H1 (cell line): ENCODE results near the gene RELN. TPM values are rescaled to one million over a fixed set of nuclear protein-coding genes. Genes with fewer than 3 reads are reported as not detected.
"Not testable (repeated sequence)": the region's sequence is repeated elsewhere in the genome, so short reads cannot be mapped to it uniquely, and the experiment has no call there.

Source experiments
- CTCF ChIA-PET: fragments of 300-600 bp; sonication (Branson Sonifier 250); formaldehyde crosslinking; loops from one replicate; lab custom pipeline; 2021; ENCODE audit not compliant: partially characterized antibody; lab: Charles Lee
- POLR2A ChIA-PET: fragments of 300-600 bp; sonication (Branson Sonifier 250); formaldehyde crosslinking; loops from one replicate; lab custom pipeline; 2021; ENCODE audit warnings: inconsistent platforms; ENCODE audit not compliant: partially characterized antibody; lab: Charles Lee
- DNase-seq, 2 experiments: peaks; one replicate each; pipeline versions ENCODE4 v3.0.0 to v3.0.0-alpha.2; 2010 to 2022; ENCODE audit warnings: low spot score in 2 of 2, low read depth in 1 of 2, mixed read lengths in 1 of 2
- FAIRE-seq: peaks from 2 replicates; lab custom pipeline; 2011; peaks lifted over from hg19 to GRCh38; lab: Jason Lieb, UNC
- H2AFZ ChIP-seq: 2 replicates; pipeline ENCODE4 v1.8.1; 2012; ENCODE audit warnings: low read length, inconsistent platforms
- H2AK5ac ChIP-seq: 2 replicates; pipeline ENCODE4 v1.6.1; 2013; ENCODE audit warnings: low read depth, low read length
- H2BK120ac ChIP-seq: replicated peaks from 2 replicates; pipeline ENCODE3; 2013; ENCODE audit warnings: low read depth, low read length, inconsistent platforms
- H2BK12ac ChIP-seq: 2 replicates; pipeline ENCODE4 v1.6.1; 2013; ENCODE audit warnings: low read depth, low read length
- H2BK15ac ChIP-seq: 2 replicates; pipeline ENCODE4 v1.6.1; 2013; ENCODE audit warnings: low read length
- H2BK20ac ChIP-seq: 2 replicates; pipeline ENCODE4 v1.6.1; 2013; ENCODE audit warnings: low read length
- H2BK5ac ChIP-seq: 2 replicates; pipeline ENCODE4 v1.6.1; 2013; ENCODE audit warnings: low read depth, low read length
- H3K14ac ChIP-seq: 2 replicates; pipeline ENCODE4 v1.6.1; 2013; ENCODE audit warnings: inconsistent platforms; ENCODE audit not compliant: insufficient read length
- H3K18ac ChIP-seq: 2 replicates; pipeline ENCODE4 v1.6.1; 2013; ENCODE audit warnings: low read length; ENCODE audit errors: extremely low read depth
- H3K23ac ChIP-seq: 2 replicates; pipeline ENCODE4 v1.6.1; 2013; ENCODE audit warnings: inconsistent platforms; ENCODE audit not compliant: insufficient read length
- H3K23me2 ChIP-seq: 2 replicates; pipeline ENCODE4 v1.6.1; 2013; ENCODE audit warnings: low read depth, low read length
- H3K27ac ChIP-seq: 2 replicates; pipeline ENCODE4 v1.6.1; 2011; ENCODE audit warnings: low read depth, low read length, inconsistent platforms
- H3K27me3 ChIP-seq, 4 experiments: replicated peaks in 1 of 4; 1 replicate in 1 of 4; 2 replicates in 3 of 4; pipeline versions ENCODE4 v1.6.1 to v1.8.1; 2011 to 2013; ENCODE audit warnings: low read length in 3 of 4, mild to moderate bottlenecking in 3 of 4, inconsistent platforms in 2 of 4, mixed read lengths in 2 of 4, moderate library complexity in 1 of 4; ENCODE audit not compliant: control insufficient read depth in 3 of 4, insufficient read depth in 3 of 4; ENCODE audit errors: extremely low read depth in 1 of 4
- H3K36me3 ChIP-seq, 4 experiments: 2 replicates each; pipeline versions ENCODE4 v1.6.1 to v1.8.1; 2011 to 2013; ENCODE audit warnings: mild to moderate bottlenecking in 4 of 4, low read length in 3 of 4, moderate library complexity in 2 of 4, control low read depth in 1 of 4, inconsistent platforms in 1 of 4; ENCODE audit not compliant: insufficient read depth in 4 of 4, control insufficient read depth in 2 of 4
- H3K4ac ChIP-seq: replicated peaks from 2 replicates; pipeline ENCODE3; 2013; ENCODE audit warnings: low read length, low read depth, mixed read lengths, inconsistent platforms; ENCODE audit not compliant: insufficient read length
- H3K4me1 ChIP-seq, 4 experiments: replicated peaks in 1 of 4; 1 replicate in 1 of 4; 2 replicates in 3 of 4; pipeline versions ENCODE4 v1.6.1 to v1.8.1; 2011 to 2013; ENCODE audit warnings: low read length in 3 of 4, inconsistent platforms in 2 of 4, mixed read lengths in 1 of 4; ENCODE audit not compliant: insufficient read depth in 4 of 4, control insufficient read depth in 3 of 4
- H3K4me2 ChIP-seq, 2 experiments: 2 replicates each; pipeline versions ENCODE4 v1.6.1 to v1.8.1; 2011 to 2013; ENCODE audit warnings: low read depth in 2 of 2, low read length in 2 of 2, control low read depth in 1 of 2, inconsistent platforms in 1 of 2, mild to moderate bottlenecking in 1 of 2; ENCODE audit not compliant: insufficient read depth in 1 of 2
- H3K4me3 ChIP-seq, 4 experiments: fragments of 200-600, 300-600 bp in 1 of 4; sonication (generic), shearing (Covaris generic), sonication (Bioruptor Twin) in 1 of 4; 2 replicates each; pipeline versions ENCODE4 v1.5.1 to v1.8.1; 2011 to 2016; ENCODE audit warnings: low read length in 4 of 4, low read depth in 3 of 4, control low read depth in 2 of 4, inconsistent platforms in 2 of 4, mild to moderate bottlenecking in 2 of 4, mixed read lengths in 1 of 4, moderate library complexity in 1 of 4; ENCODE audit not compliant: insufficient read depth in 2 of 4; ENCODE audit errors: extremely low read depth in 1 of 4
- H3K56ac ChIP-seq: replicated peaks from 2 replicates; pipeline ENCODE3; 2013; ENCODE audit warnings: low read depth, mild to moderate bottlenecking, mixed read lengths, low read length, inconsistent platforms; ENCODE audit not compliant: insufficient read length
- H3K79me1 ChIP-seq: 2 replicates; pipeline ENCODE4 v1.6.1; 2013; ENCODE audit warnings: low read depth, low read length, control low read depth
- H3K79me2 ChIP-seq, 2 experiments: 2 replicates each; pipeline versions ENCODE4 v1.6.1 to v1.8.1; 2012 to 2013; ENCODE audit warnings: low read length in 2 of 2, mild to moderate bottlenecking in 2 of 2, inconsistent platforms in 1 of 2; ENCODE audit not compliant: insufficient read depth in 2 of 2, control insufficient read depth in 1 of 2
- H3K9ac ChIP-seq, 4 experiments: replicated peaks in 1 of 4; 1 replicate in 1 of 4; 2 replicates in 3 of 4; pipeline versions ENCODE4 v1.6.1 to v1.8.1; 2011 to 2013; ENCODE audit warnings: low read depth in 3 of 4, low read length in 3 of 4, control low read depth in 2 of 4, mild to moderate bottlenecking in 2 of 4, moderate library complexity in 2 of 4, inconsistent platforms in 1 of 4; ENCODE audit errors: extremely low read depth in 1 of 4
- H3K9me3 ChIP-seq, 2 experiments: 2 replicates each; pipeline versions ENCODE4 v1.6.1 to v1.8.1; 2012 to 2013; ENCODE audit warnings: mild to moderate bottlenecking in 2 of 2, moderate library complexity in 2 of 2, control low read depth in 1 of 2, inconsistent platforms in 1 of 2, low read depth in 1 of 2, low read length in 1 of 2, mixed read lengths in 1 of 2; ENCODE audit not compliant: insufficient read depth in 2 of 2
- H4K20me1 ChIP-seq, 2 experiments: replicated peaks in 1 of 2; 2 replicates each; pipeline versions ENCODE3 to v1.8.1; 2011 to 2013; ENCODE audit warnings: inconsistent platforms in 2 of 2, low read length in 2 of 2, mild to moderate bottlenecking in 1 of 2; ENCODE audit not compliant: insufficient read depth in 2 of 2, control insufficient read depth in 1 of 2
- H4K5ac ChIP-seq: 2 replicates; pipeline ENCODE4 v1.6.1; 2013; ENCODE audit warnings: low read length, low read depth, mixed read lengths, inconsistent platforms; ENCODE audit not compliant: insufficient read length
- H4K8ac ChIP-seq: 2 replicates; pipeline ENCODE4 v1.8.0; 2013; ENCODE audit warnings: mild to moderate bottlenecking, moderate library complexity, low read length, inconsistent platforms; ENCODE audit not compliant: insufficient read depth; ENCODE audit errors: extremely low read depth
- H4K91ac ChIP-seq: replicated peaks from 2 replicates; pipeline ENCODE3; 2013; ENCODE audit warnings: low read length, mixed read lengths, inconsistent platforms; ENCODE audit not compliant: insufficient read length
- NANOG ChIP-seq: IDR thresholded peaks from 2 replicates; pipeline ENCODE4 v1.6.1; 2011; ENCODE audit warnings: low read length, low read depth, mild to moderate bottlenecking, inconsistent platforms; ENCODE audit not compliant: insufficient read depth, poor library complexity, severe bottlenecking
- SP2 ChIP-seq: IDR thresholded peaks from 2 replicates; pipeline ENCODE4 v1.6.1; 2012; ENCODE audit warnings: mild to moderate bottlenecking, low read length, inconsistent platforms
- WGBS, 2 experiments: shearing (Covaris generic) in 1 of 2; methylation state at CpG; one replicate each; pipeline versions ENCODE4 v1.1.6 to v1.1.7; 2013 to 2015; ENCODE audit warnings: low lambda C conversion rate in 2 of 2, mixed read lengths in 2 of 2, inconsistent platforms in 1 of 2, low coverage in 1 of 2, missing lambda C conversion rate in 1 of 2; ENCODE audit not compliant: insufficient replicate concordance in 2 of 2, insufficient coverage in 1 of 2, insufficient read length in 1 of 2; ENCODE audit errors: extremely low coverage in 1 of 2, missing lambda C conversion rate in 1 of 2; 5-methylcytosine and 5-hydroxymethylcytosine counted together
- polyA plus RNA-seq, 7 experiments: library from polyadenylated mRNA; depleted of rRNA in 3 of 7; stranded (reverse) in 5 of 7; unstranded in 2 of 7; fragments of >200 nt in 5 of 7; fragments of 200-250 nt in 2 of 7; gene quantifications; 1 replicate in 5 of 7; 2 replicates in 1 of 7; 4 replicates in 1 of 7; pipeline versions ENCODE4 v1.2.1 to v1.2.3, GENCODE V29; 2011 to 2013; ENCODE audit warnings: missing spikeins in 2 of 7, mixed read lengths in 2 of 7
- total RNA-seq: library from RNA; stranded (reverse); fragmentation: NEBNext Ultra II Directional; extraction: Animal tissue kit (Norgen Biotek cat#: 25700); gene quantifications from 2 replicates; pipeline ENCODE4 v1.2.1, GENCODE V29; 2021

The RELN gene
- total and polyA plus RNA-seq, 2 of the 8 experiments (the other 6 are each of a cell fraction or from before 2014, with no cell fraction given), result 0.03 to 0.07 TPM

GRCh38 chr7:103902917-103903316 lies 86.5 kb downstream of the RELN start (continued):
- no peak for TF ChIP-seq SP2
- TF ChIP-seq NANOG, result no peak

GRCh38 chr7:103896826-103897225 lies 92.6 kb downstream of the RELN start:
- H3K4me1 ChIP-seq, DNase-seq, H3K4me2 ChIP-seq, H4K8ac ChIP-seq, H3K9me3 ChIP-seq, H3K79me1 ChIP-seq, H3K79me2 ChIP-seq, H3K14ac ChIP-seq, H4K91ac ChIP-seq, H3K9ac ChIP-seq, H3K23me2 ChIP-seq, H2BK15ac ChIP-seq, H3K23ac ChIP-seq, POLR2A ChIA-PET, H3K4me3 ChIP-seq, H3K27ac ChIP-seq, H2AK5ac ChIP-seq, H2BK120ac ChIP-seq, H3K56ac ChIP-seq, H2BK20ac ChIP-seq, H3K18ac ChIP-seq, H3K27me3 ChIP-seq, H4K20me1 ChIP-seq, H2AFZ ChIP-seq, H2BK5ac ChIP-seq, H4K5ac ChIP-seq, H3K4ac ChIP-seq, H2BK12ac ChIP-seq, H3K36me3 ChIP-seq, FAIRE-seq: not testable (repeated sequence)
- WGBS, 2 experiments, result 84% methylated on average over 4 of the region's 4 CpGs; no CpG with 5 or more reads in 1 of the 2 experiments
- CTCF ChIA-PET, result interaction anchor here (1.2 kb wide), 1 partner anchor 8 kb away, joined by 4 read pairs; no protein-coding TSS in a partner anchor
